PC-3 (cell line): ENCODE data around the gene MAB21L2. TPM values are rescaled to one million over a fixed set of nuclear protein-coding genes. Genes with fewer than 3 reads are reported as not detected.
"Not testable (repeated sequence)": the region's sequence is repeated elsewhere in the genome, so short reads cannot be mapped to it uniquely, and the experiment has no call there.

ENCODE experiments used
- ATAC-seq: fragments of 200-7000 bp; cut with Tn5 transposase; 2 replicates; pipeline ENCODE4 v1.9.1; 2020; ENCODE audit warnings: mild to moderate bottlenecking, moderate library complexity
- Bru-seq: library from RNA; stranded (reverse); fragments of 400-500 nt; gene quantifications from one replicate; lab custom pipeline; 2021; lab: Mats Ljungman, UMichigan
- BruChase-seq, 2 experiments: library from RNA; stranded (reverse); fragments of 400-500 nt; gene quantifications; one replicate each; lab custom pipeline; 2021; lab: Mats Ljungman, UMichigan
- BruUV-seq: library from RNA; stranded (reverse); fragments of 400-500 nt; replicated peaks from 2 replicates; lab custom pipeline; 2021; lab: Mats Ljungman, UMichigan
- CTCF ChIA-PET: fragments of 300-600 bp; sonication (Branson Sonifier 250); formaldehyde crosslinking; loops from one replicate; lab custom pipeline; 2022; ENCODE audit warnings: antibody characterized with exemption; lab: Charles Lee
- POLR2A ChIA-PET: fragments of 300-600 bp; sonication (Branson Sonifier 250); formaldehyde crosslinking; loops from one replicate; lab custom pipeline; 2022; ENCODE audit warnings: antibody characterized with exemption; ENCODE audit not compliant: unreplicated experiment; lab: Charles Lee
- DNase-seq: peaks from one replicate; pipeline ENCODE4 v3.0.0-alpha.2; 2015
- H2AFZ ChIP-seq: fragments of 300-600 bp; sonication (generic); 2 replicates; pipeline ENCODE4 v1.6.0; 2016; ENCODE audit warnings: antibody characterized with exemption, low read length
- H3F3A ChIP-seq: fragments of 300-600 bp; sonication (generic); one replicate; pipeline ENCODE4 v1.6.0; 2017; ENCODE audit warnings: antibody characterized with exemption, low read length, control low read depth, mild to moderate bottlenecking; ENCODE audit not compliant: unreplicated experiment
- H3K27ac ChIP-seq: fragments of 300-600 bp; sonication (generic); 2 replicates; pipeline ENCODE4 v1.5.1; 2016; ENCODE audit warnings: mild to moderate bottlenecking, low read length
- H3K27me3 ChIP-seq: fragments of 300-600 bp; sonication (generic); 2 replicates; pipeline ENCODE4 v1.6.1; 2016; ENCODE audit warnings: low read length, mixed read lengths
- H3K36me3 ChIP-seq: fragments of 300-600 bp; sonication (generic); 2 replicates; pipeline ENCODE4 v1.6.1; 2016; ENCODE audit warnings: low read depth, mixed run types, low read length, mixed read lengths
- H3K4me1 ChIP-seq: fragments of 300-600 bp; sonication (generic); 2 replicates; pipeline ENCODE4 v1.5.1; 2016; ENCODE audit warnings: low read length; ENCODE audit not compliant: insufficient read depth
- H3K4me2 ChIP-seq: fragments of 300-600 bp; sonication (generic); 2 replicates; pipeline ENCODE4 v1.6.0; 2016; ENCODE audit warnings: low read length
- H3K4me3 ChIP-seq: fragments of 300-600 bp; sonication (generic); 2 replicates; pipeline ENCODE4 v1.5.1; 2016; ENCODE audit warnings: mild to moderate bottlenecking, low read length, mixed read lengths
- H3K79me2 ChIP-seq: fragments of 300-600 bp; sonication (generic); 2 replicates; pipeline ENCODE4 v1.6.1; 2017; ENCODE audit warnings: low read length, mixed read lengths
- H3K9ac ChIP-seq: fragments of 300-600 bp; sonication (generic); 2 replicates; pipeline ENCODE4 v1.6.0; 2016; ENCODE audit warnings: mild to moderate bottlenecking, low read length
- H3K9me2 ChIP-seq: fragments of 300-600 bp; sonication (generic); replicated peaks from 2 replicates; pipeline ENCODE4 v1.6.1; 2016; ENCODE audit warnings: mixed run types, low read length, mixed read lengths
- H3K9me3 ChIP-seq: fragments of 300-600 bp; sonication (generic); 2 replicates; pipeline ENCODE4 v1.6.1; 2016; ENCODE audit warnings: low read length, mixed read lengths
- H4K20me1 ChIP-seq: fragments of 300-600 bp; sonication (generic); 2 replicates; pipeline ENCODE4 v1.6.1; 2016; ENCODE audit warnings: low read length, mixed read lengths
- CTCF ChIP-seq: fragments of 300-600 bp; sonication (generic); conservative IDR thresholded peaks from 2 replicates; pipeline ENCODE4 v1.5.1; 2017; ENCODE audit warnings: antibody characterized with exemption, low read depth, mild to moderate bottlenecking, low read length
- EZH2 ChIP-seq: fragments of 300-600 bp; sonication (generic); IDR thresholded peaks from one replicate; pipeline ENCODE4 v1.6.1; 2017; ENCODE audit warnings: antibody characterized with exemption, mild to moderate bottlenecking, low read length; ENCODE audit not compliant: unreplicated experiment
- EZH2phosphoT487 ChIP-seq: fragments of 300-600 bp; sonication (generic); IDR thresholded peaks from 2 replicates; pipeline ENCODE4 v1.6.1; 2018; ENCODE audit warnings: mild to moderate bottlenecking, antibody characterized with exemption, low read length, borderline replicate concordance
- intact Hi-C: fragments of 100-400 bp; cut with micrococcal nuclease; formaldehyde crosslinking; loops from 2 replicates; pipeline ENCODE4 v1.9.0; 2023
- long read RNA-seq: library from polyadenylated mRNA; unstranded; transcript quantifications from one replicate; pipeline ENCODE4 v2.0.0, GENCODE V29; 2021; ENCODE audit not compliant: unreplicated experiment
- total RNA-seq: library from RNA; depleted of rRNA; stranded (reverse); fragments of >200 nt; gene quantifications from 2 replicates; pipeline ENCODE4 v1.2.3, GENCODE V29; 2014; rRNA removed

The MAB21L2 gene
- total RNA-seq, result not detected in 2 replicates
- not detected for Bru-seq, nascent RNA
- BruChase-seq, experiment 1, labeled RNA remaining after a 6-hour chase, result not detected
- not detected for BruChase-seq, experiment 2, labeled RNA remaining after a 2-hour chase
- long read RNA-seq, result 0 reads

GRCh38 chr4:150582146-150582872 is at the start of gene MAB21L2:
Gene MAB21L2, plus strand, starts transcription at chr4:150582151. Its CDS starts 879 bp downstream, at chr4:150583030.
- H3K4me3 ChIP-seq, result no peak within 1 kb of the TSS
- intact Hi-C loops, result no loop called here
- no peak for TF ChIP-seq EZH2phosphoT487
- no peak for TF ChIP-seq EZH2
- no peak for TF ChIP-seq CTCF
- H3K4me1 ChIP-seq, result no peaks in the 10 kb centered on the region
- H3K9me3 ChIP-seq, result no peaks in the 10 kb centered on the region
- ChIA-PET POLR2A (no interaction called here), CTCF (interaction anchor here (0.5 kb wide), 1 partner anchor 161 kb away, joined by 3 read pairs; no protein-coding TSS in a partner anchor)
- no peak for DNase-seq
- no peaks in the 10 kb centered on the region for H3K79me2 ChIP-seq
- ATAC-seq, result no peak
- no peak within 1 kb of the TSS for H3K27ac ChIP-seq
- H3K9me2 ChIP-seq, result no peaks in the 10 kb centered on the region
- H3K27me3 ChIP-seq, result no peaks in the 10 kb centered on the region
- H3K4me2 ChIP-seq, result no peak within 1 kb of the TSS
- H3K36me3 ChIP-seq, result no peaks in the 10 kb centered on the region; the same call in 1 of the 2 replicates
- H3F3A ChIP-seq, result no peaks in the 10 kb centered on the region
- no peak within 1 kb of the TSS for H2AFZ ChIP-seq
- H3K9ac ChIP-seq, result no peak within 1 kb of the TSS
- no peaks in the 10 kb centered on the region for H4K20me1 ChIP-seq
- BruUV-seq, result no TSS peak

- H3K27ac ChIP-seq, result no peak overlapping the region
- no peaks in the 10 kb centered on the region for H3K9me2 ChIP-seq
- H3K36me3 ChIP-seq, result no peaks in the 10 kb centered on the region
- H3K27me3 ChIP-seq, result no peaks in the 10 kb centered on the region
- no peak overlapping the region for H3K9ac ChIP-seq
- TF ChIP-seq EZH2phosphoT487, result no peak
- TF ChIP-seq CTCF, result no peak
- TF ChIP-seq EZH2, result no peak
- no peaks in the 10 kb centered on the region for H3K9me3 ChIP-seq
- H4K20me1 ChIP-seq, result no peaks in the 10 kb centered on the region
- BruUV-seq, result no TSS peak
- DNase-seq, result no peak
- H2AFZ ChIP-seq, result no peak overlapping the region
- ChIA-PET CTCF (no interaction called here), POLR2A (no interaction called here)
- H3K4me3 ChIP-seq, result no peak overlapping the region
- no peaks in the 10 kb centered on the region for H3K4me1 ChIP-seq
- H3K4me2 ChIP-seq, result no peak overlapping the region
- no peaks in the 10 kb centered on the region for H3F3A ChIP-seq
- no peak for ATAC-seq
- H3K79me2 ChIP-seq, result no peaks in the 10 kb centered on the region
- intact Hi-C loops, result no loop called here
Observed at GRCh38 chr4:150533673-150534072, 48.3 kb upstream of the MAB21L2 start.

GRCh38 chr4:150534818-150535217 is 47.1 kb upstream of the MAB21L2 start:
- ATAC-seq, result no peak
- TF ChIP-seq CTCF (no peak), EZH2 (no peak), EZH2phosphoT487 (no peak)
- ChIA-PET POLR2A (no interaction called here), CTCF (no interaction called here)
- no peaks in the 10 kb centered on the region for H4K20me1 ChIP-seq
- H3K4me1 ChIP-seq, result no peaks in the 10 kb centered on the region
- H3K4me3 ChIP-seq, result no peak overlapping the region
- no peaks in the 10 kb centered on the region for H3K9me2 ChIP-seq
- no peak for DNase-seq
- H3K4me2 ChIP-seq, result no peak overlapping the region
- H3K27ac ChIP-seq, result no peak overlapping the region
- no peak overlapping the region for H2AFZ ChIP-seq
- no peaks in the 10 kb centered on the region for H3K79me2 ChIP-seq
- no peaks in the 10 kb centered on the region for H3K9me3 ChIP-seq
- H3K36me3 ChIP-seq, result no peaks in the 10 kb centered on the region
- no peak overlapping the region for H3K9ac ChIP-seq
- no peaks in the 10 kb centered on the region for H3F3A ChIP-seq
- intact Hi-C loops, result no loop called here
- no TSS peak for BruUV-seq
- no peaks in the 10 kb centered on the region for H3K27me3 ChIP-seq

- H4K20me1 ChIP-seq, ATAC-seq, POLR2A ChIA-PET, H3K4me1 ChIP-seq, H2AFZ ChIP-seq, H3K4me3 ChIP-seq, H3K27me3 ChIP-seq, H3K9me2 ChIP-seq, H3F3A ChIP-seq, DNase-seq, H3K36me3 ChIP-seq, CTCF ChIA-PET, BruUV-seq, intact Hi-C loops, H3K79me2 ChIP-seq, H3K9me3 ChIP-seq, H3K27ac ChIP-seq, H3K9ac ChIP-seq, H3K4me2 ChIP-seq: not testable (repeated sequence)
Observed at GRCh38 chr4:150537911-150538310, 44.0 kb upstream of the MAB21L2 start.
